Right atrium auricular region (tissue), 2 donors: Measurements from ENCODE around the gene SLC9A9. TPM values are rescaled to one million over a fixed set of nuclear protein-coding genes. Genes with fewer than 3 reads are reported as not detected.

ENCODE experiments used
- DNase-seq: peaks from one replicate; pipeline ENCODE4 v3.0.0-alpha.2; 2019; ENCODE audit warnings: low spot score
- H3K27ac ChIP-seq, 2 donors: fragments of 200-600 bp; sonication (generic); 1 replicate in 1 of 2; 2 replicates in 1 of 2; pipeline ENCODE4 v1.5.1; 2016 to 2019
- H3K27me3 ChIP-seq, 2 donors: fragments of 200-600 bp; sonication (generic); one replicate each; pipeline versions ENCODE4 v1.5.1 to v1.6.0; 2017 to 2019
- H3K36me3 ChIP-seq: fragments of 200-600 bp; sonication (generic); one replicate; pipeline ENCODE4 v1.5.1; 2016
- H3K4me1 ChIP-seq, 2 donors: fragments of 200-600 bp; sonication (generic); one replicate each; pipeline versions ENCODE4 v1.5.1 to v1.6.0; 2017 to 2019
- H3K4me3 ChIP-seq, 2 donors: fragments of 200-600 bp; sonication (generic); 1 replicate in 1 of 2; 2 replicates in 1 of 2; pipeline ENCODE4 v1.5.1; 2017 to 2019; ENCODE audit warnings: mild to moderate bottlenecking in 1 of 2, moderate library complexity in 1 of 2
- H3K9me3 ChIP-seq, 2 donors: fragments of 200-600 bp; sonication (generic); one replicate each; pipeline ENCODE4 v1.5.1; 2019
- CTCF ChIP-seq, 2 donors: fragments of 200-600 bp; sonication (generic); IDR thresholded peaks; one replicate each; pipeline ENCODE4 v1.5.1; 2019; ENCODE audit warnings: antibody characterized with exemption in 2 of 2
- total RNA-seq, 2 donors: library from RNA; depleted of rRNA; stranded (reverse); fragments of >200 nt; gene quantifications; one replicate each; pipeline ENCODE4 v1.1.0, GENCODE V29; 2016

Gene SLC9A9
- total RNA-seq, 2 donors from 2014 or later: 3.1 to 4.2 TPM

GRCh38 chr3:143661677-143662076, 186.6 kb downstream of the SLC9A9 start:
- Histone ChIP-seq H3K36me3 (no peaks in the 10 kb centered on the region), H3K27me3 (no peaks in the 10 kb centered on the region), H3K4me3 (no peak overlapping the region), H3K4me1 (no peaks in the 10 kb centered on the region), H3K27ac (no peak overlapping the region), H3K9me3 (no peaks in the 10 kb centered on the region)
- DNase-seq: no peak
- no peak for TF ChIP-seq CTCF (IDR thresholded peaks at IDR 0.05)

GRCh38 chr3:143658861-143659260, 189.4 kb downstream of the SLC9A9 start:
- no peak for TF ChIP-seq CTCF (IDR thresholded peaks at IDR 0.05)
- H3K27ac ChIP-seq: no peak overlapping the region
- H3K9me3 ChIP-seq: no peaks in the 10 kb centered on the region
- DNase-seq: no peak
- H3K27me3 ChIP-seq: no peaks in the 10 kb centered on the region
- no peaks in the 10 kb centered on the region for H3K36me3 ChIP-seq
- H3K4me1 ChIP-seq: no peaks in the 10 kb centered on the region
- no peak overlapping the region for H3K4me3 ChIP-seq

- DNase-seq: no peak
- TF ChIP-seq CTCF (IDR thresholded peaks at IDR 0.05): no peak
- no peaks in the 10 kb centered on the region for H3K27me3 ChIP-seq
Observed at GRCh38 chr3:143658116-143658515, 190.2 kb downstream of the SLC9A9 start.

GRCh38 chr3:143657391-143657790, 190.9 kb downstream of the SLC9A9 start:
- H3K27ac ChIP-seq: no peak overlapping the region

More at GRCh38 chr3:143658116-143658515, 190.2 kb downstream of the SLC9A9 start:
- Histone ChIP-seq H3K9me3 (no peaks in the 10 kb centered on the region), H3K27ac (no peak overlapping the region), H3K4me3 (no peak overlapping the region), H3K36me3 (no peaks in the 10 kb centered on the region), H3K4me1 (no peaks in the 10 kb centered on the region)

GRCh38 chr3:143654906-143655305, 193.4 kb downstream of the SLC9A9 start:
- TF ChIP-seq CTCF (IDR thresholded peaks at IDR 0.05): no peak
- DNase-seq: no peak
- no peak overlapping the region for H3K27ac ChIP-seq
- no peaks in the 10 kb centered on the region for H3K27me3 ChIP-seq
- no peaks in the 10 kb centered on the region for H3K9me3 ChIP-seq
- no peak overlapping the region for H3K4me3 ChIP-seq
- no peaks in the 10 kb centered on the region for H3K36me3 ChIP-seq
- no peaks in the 10 kb centered on the region for H3K4me1 ChIP-seq

More at GRCh38 chr3:143657391-143657790, 190.9 kb downstream of the SLC9A9 start:
- no peaks in the 10 kb centered on the region for H3K4me1 ChIP-seq
- no peaks in the 10 kb centered on the region for H3K9me3 ChIP-seq
- H3K4me3 ChIP-seq: no peak overlapping the region
- DNase-seq: no peak
- TF ChIP-seq CTCF (IDR thresholded peaks at IDR 0.05): no peak
- H3K36me3 ChIP-seq: no peaks in the 10 kb centered on the region
- H3K27me3 ChIP-seq: no peaks in the 10 kb centered on the region

- Histone ChIP-seq H3K4me3 (no peak overlapping the region), H3K36me3 (no peaks in the 10 kb centered on the region), H3K27ac (no peak overlapping the region), H3K9me3 (no peaks in the 10 kb centered on the region), H3K4me1 (no peaks in the 10 kb centered on the region), H3K27me3 (no peaks in the 10 kb centered on the region)
- TF ChIP-seq CTCF (IDR thresholded peaks at IDR 0.05): no peak
- DNase-seq: no peak
Observed at GRCh38 chr3:143653935-143654334, 194.3 kb downstream of the SLC9A9 start.
